ENCODE data around the gene CD40LG. TPM values are rescaled to one million over a fixed set of nuclear protein-coding genes. Genes with fewer than 3 reads are reported as not detected.

The CD40LG gene
- not detected for polyA plus RNA-seq (ENCODE audit: insufficient read length)

- DNase-seq: no peak
Measured at GRCh38 chrX:136647677-136648360, at the start of gene CD40LG. CD40LG (plus strand) TSS chrX:136648158; CDS start chrX:136648249, 91 bp downstream.

GRCh38 chrX:136598631-136599030 lies 49.3 kb upstream of the CD40LG start:
- DNase-seq: no peak

- no peak for DNase-seq
Measured at GRCh38 chrX:136600059-136600458, 47.9 kb upstream of the CD40LG start.

- DNase-seq: no peak
Measured at GRCh38 chrX:136607236-136607635, 40.7 kb upstream of the CD40LG start.

GRCh38 chrX:136608295-136608933 lies 39.5 kb upstream of the CD40LG start:
- DNase-seq: peak; percentile 1

GRCh38 chrX:136616987-136617685 lies 30.8 kb upstream of the CD40LG start:
- no peak for DNase-seq

- DNase-seq: no peak
Measured at GRCh38 chrX:136619899-136620505, 28.0 kb upstream of the CD40LG start.

- DNase-seq: no peak
Measured at GRCh38 chrX:136620780-136621179, 27.2 kb upstream of the CD40LG start.

GRCh38 chrX:136622568-136622967 lies 25.4 kb upstream of the CD40LG start:
- no peak for DNase-seq

- DNase-seq: no peak
Measured at GRCh38 chrX:136623396-136623795, 24.6 kb upstream of the CD40LG start.

GRCh38 chrX:136625246-136625645 lies 22.7 kb upstream of the CD40LG start:
- no peak for DNase-seq

GRCh38 chrX:136626237-136626636 lies 21.7 kb upstream of the CD40LG start:
- DNase-seq: no peak

GRCh38 chrX:136626891-136627290 lies 21.1 kb upstream of the CD40LG start:
- no peak for DNase-seq

GRCh38 chrX:136627409-136627808 lies 20.5 kb upstream of the CD40LG start:
- no peak for DNase-seq

GRCh38 chrX:136629084-136629750 lies 18.7 kb upstream of the CD40LG start:
- DNase-seq: no peak

- no peak for DNase-seq
Measured at GRCh38 chrX:136630881-136631280, 17.1 kb upstream of the CD40LG start.

GRCh38 chrX:136635235-136635634 lies 12.7 kb upstream of the CD40LG start:
- DNase-seq: no peak

GRCh38 chrX:136636121-136636520 lies 11.8 kb upstream of the CD40LG start:
- no peak for DNase-seq

- DNase-seq: peak; percentile 24
Measured at GRCh38 chrX:136639506-136640176, 8.3 kb upstream of the CD40LG start.

GRCh38 chrX:136643243-136643642 lies 4.7 kb upstream of the CD40LG start:
- no peak for DNase-seq

GRCh38 chrX:136646602-136647239 lies 1.2 kb upstream of the CD40LG start:
- no peak for DNase-seq

GRCh38 chrX:136650811-136651210 lies 2.9 kb downstream of the CD40LG start:
- DNase-seq: no peak

Data from hindlimb muscle (tissue), 1 donor.